NB4 (cell line): ENCODE data around the gene SLC43A2.

Source experiments
- CTCF ChIP-seq: IDR thresholded peaks from one replicate; pipeline ENCODE4 v1.5.1; 2012; ENCODE audit warnings: low read depth, low read length
- MAX ChIP-seq: IDR thresholded peaks from 2 replicates; pipeline ENCODE4 v1.6.1; 2011; ENCODE audit warnings: low read depth, low read length
- POLR2A ChIP-seq: IDR thresholded peaks from 2 replicates; pipeline ENCODE4 v1.6.1; 2011; ENCODE audit warnings: mild to moderate bottlenecking; ENCODE audit not compliant: insufficient read length; ENCODE audit errors: extremely low read depth

- TF ChIP-seq CTCF: no peak
- no peak for TF ChIP-seq POLR2A
- no peak for TF ChIP-seq MAX
These were observed 9.5 kb upstream of the SLC43A2 start for GRCh38 chr17:1638171-1638590.
